ENCODE data around the gene TCF3. TPM values are rescaled to one million over a fixed set of nuclear protein-coding genes. Genes with fewer than 3 reads are reported as not detected.

TCF3 gene
- polyA plus RNA-seq, 1 donor (not counting 4 experiments of a cell fraction or from before 2014, with no cell fraction given): 40.0 TPM

DNA sequence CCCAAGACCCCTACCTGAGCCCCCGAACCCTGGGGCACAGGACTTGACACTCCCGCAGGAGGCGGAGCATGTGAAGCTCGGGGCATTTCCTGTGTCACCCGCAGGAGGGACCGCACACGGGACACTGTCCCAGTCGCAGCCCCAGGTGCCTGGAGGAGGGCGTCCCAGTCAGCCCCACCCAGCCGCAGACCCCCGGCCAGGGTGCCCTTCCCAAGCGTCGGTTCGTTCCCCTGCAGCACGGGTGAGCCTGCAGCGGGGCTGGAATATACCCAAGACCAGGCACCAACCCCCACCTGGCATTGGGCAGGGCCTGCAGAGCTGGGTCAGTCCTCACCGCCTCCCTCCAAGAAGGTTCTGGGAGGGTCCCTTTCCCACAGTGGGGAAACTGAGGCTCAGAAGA is 21.6 kb downstream of the TCF3 start:
- Histone ChIP-seq H3K9ac (ENCODE audit: control insufficient read depth, extremely low read depth, insufficient read depth, low read length) (no peak overlapping the region), H3K4me1 (ENCODE audit: control insufficient read depth, extremely low read depth, insufficient read depth, low read length) (no peaks in the 10 kb centered on the region), H3K9me1 (ENCODE audit: control insufficient read depth, extremely low read depth, insufficient read depth, low read length) (no peaks in the 10 kb centered on the region), H3K27me3 (ENCODE audit: control insufficient read depth, extremely low read depth, insufficient read depth, low read length) (no peaks in the 10 kb centered on the region), H3K27ac (ENCODE audit: control insufficient read depth, insufficient read depth, low read length) (no peak overlapping the region), H3K79me2 (ENCODE audit: control insufficient read depth, insufficient read depth, low read length) (peaks cover 5% of the 10 kb centered on the region), H3K36me3 (ENCODE audit: control insufficient read depth in 2 of 2, extremely low read depth in 1 of 2, insufficient read depth in 2 of 2, low read length in 2 of 2) (peaks cover 12 to 21% of the 10 kb centered on the region in 2 experiments), H3K4me2 (ENCODE audit: control insufficient read depth, extremely low read depth, insufficient read depth, low read depth, low read length) (no peak overlapping the region), H2AFZ (ENCODE audit: control insufficient read depth, low read length) (no peak overlapping the region), H4K20me1 (ENCODE audit: control insufficient read depth, extremely low read depth, insufficient read depth, low read length) (no peaks in the 10 kb centered on the region), H3K4me3 (ENCODE audit: control insufficient read depth in 2 of 3, extremely low read depth in 1 of 3, insufficient read depth in 2 of 3, low read depth in 1 of 3, low read length in 3 of 3) (no peak overlapping the region), H3K9me3 (ENCODE audit: control insufficient read depth, low read depth, low read length) (no peaks in the 10 kb centered on the region)
- DNase-seq (ENCODE audit: low read depth, low spot score): no peak
- TF ChIP-seq EZH2 (IDR thresholded peaks at IDR 0.05; ENCODE audit: low read length): no peak
- TF ChIP-seq, protein P1, sequence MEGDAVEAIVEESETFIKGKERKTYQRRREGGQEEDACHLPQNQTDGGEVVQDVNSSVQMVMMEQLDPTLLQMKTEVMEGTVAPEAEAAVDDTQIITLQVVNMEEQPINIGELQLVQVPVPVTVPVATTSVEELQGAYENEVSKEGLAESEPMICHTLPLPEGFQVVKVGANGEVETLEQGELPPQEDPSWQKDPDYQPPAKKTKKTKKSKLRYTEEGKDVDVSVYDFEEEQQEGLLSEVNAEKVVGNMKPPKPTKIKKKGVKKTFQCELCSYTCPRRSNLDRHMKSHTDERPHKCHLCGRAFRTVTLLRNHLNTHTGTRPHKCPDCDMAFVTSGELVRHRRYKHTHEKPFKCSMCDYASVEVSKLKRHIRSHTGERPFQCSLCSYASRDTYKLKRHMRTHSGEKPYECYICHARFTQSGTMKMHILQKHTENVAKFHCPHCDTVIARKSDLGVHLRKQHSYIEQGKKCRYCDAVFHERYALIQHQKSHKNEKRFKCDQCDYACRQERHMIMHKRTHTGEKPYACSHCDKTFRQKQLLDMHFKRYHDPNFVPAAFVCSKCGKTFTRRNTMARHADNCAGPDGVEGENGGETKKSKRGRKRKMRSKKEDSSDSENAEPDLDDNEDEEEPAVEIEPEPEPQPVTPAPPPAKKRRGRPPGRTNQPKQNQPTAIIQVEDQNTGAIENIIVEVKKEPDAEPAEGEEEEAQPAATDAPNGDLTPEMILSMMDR (optimal IDR thresholded peaks at IDR 0.05 in 1 of 3, IDR thresholded peaks at IDR 0.05 in 1 of 3, conservative IDR thresholded peaks at IDR 0.05 in 1 of 3; ENCODE audit: extremely low read depth in 1 of 3, insufficient read depth in 2 of 3, low read length in 3 of 3): no peak
- dilution Hi-C loops (cut with MboI; ENCODE audit: extremely low pct_ligation_motif_present, low sequenced_read_pairs): no loop called here
- no peak for FAIRE-seq

DNA sequence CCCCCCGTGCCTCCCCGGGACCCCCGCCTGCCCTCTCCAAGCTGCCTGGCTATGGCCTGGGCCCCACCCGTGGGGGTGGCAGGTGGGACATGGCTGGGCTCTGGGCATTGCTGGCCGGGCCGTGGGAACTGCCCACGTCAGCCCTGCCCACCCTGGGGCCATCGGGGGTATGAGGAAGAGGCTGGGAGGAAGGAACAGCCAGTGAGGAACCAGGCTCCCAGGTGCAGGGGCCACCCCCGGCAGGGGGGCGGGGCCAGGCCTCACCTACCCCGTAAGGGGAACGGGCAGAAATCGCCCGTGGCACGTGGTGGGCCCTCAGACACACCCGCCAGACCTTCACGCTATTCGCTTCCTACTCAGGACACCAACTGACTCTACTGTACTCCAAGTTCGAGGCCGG is 22.4 kb downstream of the TCF3 start:
- Histone ChIP-seq H3K4me1 (ENCODE audit: control insufficient read depth, extremely low read depth, insufficient read depth, low read length) (no peaks in the 10 kb centered on the region), H3K9ac (ENCODE audit: control insufficient read depth, extremely low read depth, insufficient read depth, low read length) (no peak overlapping the region), H3K4me3 (ENCODE audit: control insufficient read depth in 2 of 3, extremely low read depth in 1 of 3, insufficient read depth in 2 of 3, low read depth in 1 of 3, low read length in 3 of 3) (no peak overlapping the region), H3K36me3 (ENCODE audit: control insufficient read depth in 2 of 2, extremely low read depth in 1 of 2, insufficient read depth in 2 of 2, low read length in 2 of 2) (peaks cover 12 to 24% of the 10 kb centered on the region in 2 experiments), H3K4me2 (ENCODE audit: control insufficient read depth, extremely low read depth, insufficient read depth, low read depth, low read length) (no peak overlapping the region), H3K9me3 (ENCODE audit: control insufficient read depth, low read depth, low read length) (no peaks in the 10 kb centered on the region), H3K79me2 (ENCODE audit: control insufficient read depth, insufficient read depth, low read length) (peaks cover 3% of the 10 kb centered on the region), H4K20me1 (ENCODE audit: control insufficient read depth, extremely low read depth, insufficient read depth, low read length) (no peaks in the 10 kb centered on the region), H2AFZ (ENCODE audit: control insufficient read depth, low read length) (no peak overlapping the region), H3K27ac (ENCODE audit: control insufficient read depth, insufficient read depth, low read length) (no peak overlapping the region), H3K9me1 (ENCODE audit: control insufficient read depth, extremely low read depth, insufficient read depth, low read length) (no peaks in the 10 kb centered on the region), H3K27me3 (ENCODE audit: control insufficient read depth, extremely low read depth, insufficient read depth, low read length) (no peaks in the 10 kb centered on the region)
- no peak for FAIRE-seq
- TF ChIP-seq, protein P1 (optimal IDR thresholded peaks at IDR 0.05 in 1 of 3, IDR thresholded peaks at IDR 0.05 in 1 of 3, conservative IDR thresholded peaks at IDR 0.05 in 1 of 3; ENCODE audit: extremely low read depth in 1 of 3, insufficient read depth in 2 of 3, low read length in 3 of 3): no peak
- TF ChIP-seq EZH2 (IDR thresholded peaks at IDR 0.05; ENCODE audit: low read length): no peak
- DNase-seq (ENCODE audit: low read depth, low spot score): no peak
- dilution Hi-C loops (cut with MboI; ENCODE audit: extremely low pct_ligation_motif_present, low sequenced_read_pairs): no loop called here

Measured in keratinocyte (primary cell).